K562 (cell line): ENCODE results near the gene GCSH. TPM values are rescaled to one million over a fixed set of nuclear protein-coding genes. Genes with fewer than 3 reads are reported as not detected.

Experiments
- BMI1 ChIP-seq: fragments of 150-350 bp; IDR thresholded peaks from 2 replicates; pipeline ENCODE4 v1.6.1; 2014; ENCODE audit warnings: low read length
- CCNT2 ChIP-seq: IDR thresholded peaks from 2 replicates; pipeline ENCODE4 v1.6.1; 2011; ENCODE audit warnings: borderline replicate concordance, low read depth, mild to moderate bottlenecking, moderate library complexity, mixed read lengths, low read length; ENCODE audit not compliant: insufficient read length; ENCODE audit errors: extremely low read depth
- CTBP1 ChIP-seq: fragments of 450-650 bp; IDR thresholded peaks from 2 replicates; pipeline ENCODE4 v1.6.1; 2016; ENCODE audit warnings: borderline replicate concordance
- DNMT1 ChIP-seq: fragments of 450-650 bp; IDR thresholded peaks from 2 replicates; pipeline ENCODE4 v1.6.1; 2016; ENCODE audit warnings: antibody characterized with exemption, mild to moderate bottlenecking
- PHF21A ChIP-seq: fragments of 450-650 bp; IDR thresholded peaks from 2 replicates; pipeline ENCODE4 v1.6.1; 2017; ENCODE audit warnings: low read depth, borderline replicate concordance
- SETDB1 ChIP-seq: IDR thresholded peaks from one replicate; pipeline ENCODE4 v1.6.1; 2012; ENCODE audit warnings: low read length, control low read depth, inconsistent platforms
- ZC3H4 ChIP-seq: sonication (generic); formaldehyde crosslinking; IDR thresholded peaks from 2 replicates; pipeline ENCODE4 v1.9.0; 2021; ENCODE audit warnings: missing genetic modification reagents, borderline replicate concordance
- ZFP36 ChIP-seq: fragments of 150-350 bp; IDR thresholded peaks from 2 replicates; pipeline ENCODE4 v1.6.1; 2018; ENCODE audit warnings: low read length, low read depth; ENCODE audit not compliant: partially characterized antibody
- ZNF316 ChIP-seq: fragments of 450-650 bp; IDR thresholded peaks from 2 replicates; pipeline ENCODE4 v1.6.1; 2016
- ZNF444 ChIP-seq: fragments of 250-450 bp; sonication (Bioruptor Pico); IDR thresholded peaks from 2 replicates; pipeline ENCODE4 v1.4.0; 2020; ENCODE audit warnings: mild to moderate bottlenecking, moderate library complexity
- polyA plus RNA-seq, 8 experiments: library from polyadenylated mRNA; depleted of rRNA in 4 of 8; stranded (reverse) in 5 of 8; unstranded in 3 of 8; fragments of >200 nt; fragmentation: Nextera tagmentation in 2 of 8; fragmentation: Illumina TruSeq in 1 of 8; extraction: Ambion mirVana in 2 of 8; extraction: Trizol in 1 of 8; gene quantifications; 2 replicates each; pipeline versions ENCODE4 v1.2.1 to v1.2.3, GENCODE V29; 2011 to 2014; ENCODE audit warnings: inconsistent platforms in 1 of 8, missing spikeins in 1 of 8
- total RNA-seq, 7 experiments: library from RNA; depleted of rRNA in 6 of 7; stranded (reverse); fragments of >200 nt in 6 of 7; fragmentation: Illumina TruSeq in 2 of 7; extraction: Trizol in 2 of 7; gene quantifications; 2 replicates each; pipeline versions ENCODE4 v1.2.1 to v1.2.3, GENCODE V29; 2011 to 2021; ENCODE audit warnings: low replicate concordance in 1 of 7
- TF ChIP-seq, protein P1 (sequence below), 2 experiments: fragments of 450-650 bp; IDR thresholded peaks; 2 replicates each; pipeline ENCODE4 v1.6.1; 2018; ENCODE audit warnings: mild to moderate bottlenecking in 2 of 2, low read depth in 1 of 2; ENCODE audit not compliant: partially characterized antibody in 2 of 2
- TF ChIP-seq, protein P2 (sequence below): fragments of 250-450 bp; sonication (Bioruptor Pico); IDR thresholded peaks from 2 replicates; pipeline ENCODE4 v1.5.0; 2021
- TF ChIP-seq, protein P3 (sequence below): fragments of 250-450 bp; sonication (Bioruptor Pico); IDR thresholded peaks from 2 replicates; pipeline ENCODE4 v1.8.0; 2021; ENCODE audit warnings: moderate library complexity, mild to moderate bottlenecking, inconsistent platforms
- TF ChIP-seq, protein P4 (sequence below): sonication (generic); formaldehyde crosslinking; IDR thresholded peaks from 2 replicates; pipeline ENCODE4 v1.8.1; 2023; ENCODE audit warnings: mild to moderate bottlenecking, missing genetic modification reagents
- TF ChIP-seq, protein P5 (sequence below): sonication (generic); formaldehyde crosslinking; IDR thresholded peaks from 2 replicates; pipeline ENCODE4 v1.8.0; 2023; ENCODE audit warnings: mild to moderate bottlenecking, missing genetic modification reagents
- TF ChIP-seq, protein P6 (sequence below): fragments of 250-450 bp; sonication (Bioruptor Pico); IDR thresholded peaks from 2 replicates; pipeline ENCODE4 v1.4.0; 2020; ENCODE audit warnings: mild to moderate bottlenecking, moderate library complexity

Gene GCSH
- total and polyA plus RNA-seq, 9 of the 15 experiments (the other 6 are each of a cell fraction or from before 2014, with no cell fraction given): 35.0 to 121 (median 89.0) TPM

DNA sequence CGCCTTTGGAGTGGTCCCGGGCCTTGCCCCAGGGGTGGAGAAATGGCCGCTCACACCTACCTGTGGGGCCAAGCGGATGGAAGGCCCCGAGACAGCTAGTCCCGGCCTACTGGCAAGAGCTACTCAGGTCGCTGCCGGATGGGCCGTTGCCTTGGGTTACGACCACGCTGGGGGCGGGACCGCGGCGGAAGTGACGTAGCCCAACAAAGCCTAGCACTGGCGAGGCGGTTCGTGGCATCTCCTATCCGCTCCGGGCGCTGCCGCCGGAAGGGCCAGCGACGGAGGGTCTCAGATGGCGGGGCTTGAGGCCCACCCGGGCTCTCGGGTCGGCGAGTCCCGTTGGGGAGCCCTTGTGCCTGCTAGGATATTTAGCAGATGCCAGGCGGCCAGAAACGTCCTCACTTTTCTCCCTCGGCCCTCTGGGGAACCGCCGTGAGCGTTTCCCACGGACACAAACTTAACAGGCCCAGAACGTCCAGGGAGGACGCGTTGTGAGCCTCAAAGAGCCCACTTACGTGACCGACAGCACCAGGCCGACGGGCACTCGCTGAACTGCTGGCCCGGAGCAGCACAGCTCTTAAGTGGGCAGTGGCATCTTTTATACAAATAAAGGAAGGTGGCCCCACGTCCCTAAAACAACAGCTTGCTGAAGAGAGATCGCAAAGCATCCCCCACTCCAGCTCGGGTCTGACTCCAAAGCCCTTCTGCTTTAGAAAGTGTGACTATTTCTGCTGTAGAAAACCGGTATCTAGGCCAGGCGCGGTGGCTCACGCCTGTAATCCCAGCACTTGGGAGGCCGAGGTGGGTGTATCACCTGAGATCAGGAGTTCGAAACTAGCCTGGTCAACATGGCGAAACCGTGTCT lies 18.9 kb downstream of the GCSH start, which contains the start of gene C16orf46 (continued):
- TF ChIP-seq, protein P1, sequence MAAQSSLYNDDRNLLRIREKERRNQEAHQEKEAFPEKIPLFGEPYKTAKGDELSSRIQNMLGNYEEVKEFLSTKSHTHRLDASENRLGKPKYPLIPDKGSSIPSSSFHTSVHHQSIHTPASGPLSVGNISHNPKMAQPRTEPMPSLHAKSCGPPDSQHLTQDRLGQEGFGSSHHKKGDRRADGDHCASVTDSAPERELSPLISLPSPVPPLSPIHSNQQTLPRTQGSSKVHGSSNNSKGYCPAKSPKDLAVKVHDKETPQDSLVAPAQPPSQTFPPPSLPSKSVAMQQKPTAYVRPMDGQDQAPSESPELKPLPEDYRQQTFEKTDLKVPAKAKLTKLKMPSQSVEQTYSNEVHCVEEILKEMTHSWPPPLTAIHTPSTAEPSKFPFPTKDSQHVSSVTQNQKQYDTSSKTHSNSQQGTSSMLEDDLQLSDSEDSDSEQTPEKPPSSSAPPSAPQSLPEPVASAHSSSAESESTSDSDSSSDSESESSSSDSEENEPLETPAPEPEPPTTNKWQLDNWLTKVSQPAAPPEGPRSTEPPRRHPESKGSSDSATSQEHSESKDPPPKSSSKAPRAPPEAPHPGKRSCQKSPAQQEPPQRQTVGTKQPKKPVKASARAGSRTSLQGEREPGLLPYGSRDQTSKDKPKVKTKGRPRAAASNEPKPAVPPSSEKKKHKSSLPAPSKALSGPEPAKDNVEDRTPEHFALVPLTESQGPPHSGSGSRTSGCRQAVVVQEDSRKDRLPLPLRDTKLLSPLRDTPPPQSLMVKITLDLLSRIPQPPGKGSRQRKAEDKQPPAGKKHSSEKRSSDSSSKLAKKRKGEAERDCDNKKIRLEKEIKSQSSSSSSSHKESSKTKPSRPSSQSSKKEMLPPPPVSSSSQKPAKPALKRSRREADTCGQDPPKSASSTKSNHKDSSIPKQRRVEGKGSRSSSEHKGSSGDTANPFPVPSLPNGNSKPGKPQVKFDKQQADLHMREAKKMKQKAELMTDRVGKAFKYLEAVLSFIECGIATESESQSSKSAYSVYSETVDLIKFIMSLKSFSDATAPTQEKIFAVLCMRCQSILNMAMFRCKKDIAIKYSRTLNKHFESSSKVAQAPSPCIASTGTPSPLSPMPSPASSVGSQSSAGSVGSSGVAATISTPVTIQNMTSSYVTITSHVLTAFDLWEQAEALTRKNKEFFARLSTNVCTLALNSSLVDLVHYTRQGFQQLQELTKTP (IDR thresholded peaks at IDR 0.05; ENCODE audit: low read depth in 1 of 2, partially characterized antibody in 2 of 2): peak in 1 of 2 experiments; percentile 18
- TF ChIP-seq ZFP36 (no peak), CCNT2 (peak; percentile 17), DNMT1 (no peak), ZC3H4 (no peak; the same call in 1 of the 2 replicates), BMI1 (peak; percentile 92), SETDB1 (no peak), ZNF316 (no peak), ZNF444 (0 out of 2 replicates have a peak, but pooled peaks have one; percentile 28), CTBP1 (peak; percentile 50; the same call in 1 of the 2 replicates), PHF21A (no peak)
- TF ChIP-seq, protein P2, sequence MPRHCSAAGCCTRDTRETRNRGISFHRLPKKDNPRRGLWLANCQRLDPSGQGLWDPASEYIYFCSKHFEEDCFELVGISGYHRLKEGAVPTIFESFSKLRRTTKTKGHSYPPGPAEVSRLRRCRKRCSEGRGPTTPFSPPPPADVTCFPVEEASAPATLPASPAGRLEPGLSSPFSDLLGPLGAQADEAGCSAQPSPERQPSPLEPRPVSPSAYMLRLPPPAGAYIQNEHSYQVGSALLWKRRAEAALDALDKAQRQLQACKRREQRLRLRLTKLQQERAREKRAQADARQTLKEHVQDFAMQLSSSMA (CRISPR knock-in tag): peak; percentile 76; the same call in 1 of the 2 replicates
- TF ChIP-seq, protein P3, sequence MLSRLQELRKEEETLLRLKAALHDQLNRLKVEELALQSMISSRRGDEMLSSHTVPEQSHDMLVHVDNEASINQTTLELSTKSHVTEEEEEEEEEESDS (CRISPR knock-in tag): no peak
- TF ChIP-seq, protein P4, sequence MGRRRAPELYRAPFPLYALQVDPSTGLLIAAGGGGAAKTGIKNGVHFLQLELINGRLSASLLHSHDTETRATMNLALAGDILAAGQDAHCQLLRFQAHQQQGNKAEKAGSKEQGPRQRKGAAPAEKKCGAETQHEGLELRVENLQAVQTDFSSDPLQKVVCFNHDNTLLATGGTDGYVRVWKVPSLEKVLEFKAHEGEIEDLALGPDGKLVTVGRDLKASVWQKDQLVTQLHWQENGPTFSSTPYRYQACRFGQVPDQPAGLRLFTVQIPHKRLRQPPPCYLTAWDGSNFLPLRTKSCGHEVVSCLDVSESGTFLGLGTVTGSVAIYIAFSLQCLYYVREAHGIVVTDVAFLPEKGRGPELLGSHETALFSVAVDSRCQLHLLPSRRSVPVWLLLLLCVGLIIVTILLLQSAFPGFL (CRISPR knock-in tag): no peak
- TF ChIP-seq, protein P5, sequence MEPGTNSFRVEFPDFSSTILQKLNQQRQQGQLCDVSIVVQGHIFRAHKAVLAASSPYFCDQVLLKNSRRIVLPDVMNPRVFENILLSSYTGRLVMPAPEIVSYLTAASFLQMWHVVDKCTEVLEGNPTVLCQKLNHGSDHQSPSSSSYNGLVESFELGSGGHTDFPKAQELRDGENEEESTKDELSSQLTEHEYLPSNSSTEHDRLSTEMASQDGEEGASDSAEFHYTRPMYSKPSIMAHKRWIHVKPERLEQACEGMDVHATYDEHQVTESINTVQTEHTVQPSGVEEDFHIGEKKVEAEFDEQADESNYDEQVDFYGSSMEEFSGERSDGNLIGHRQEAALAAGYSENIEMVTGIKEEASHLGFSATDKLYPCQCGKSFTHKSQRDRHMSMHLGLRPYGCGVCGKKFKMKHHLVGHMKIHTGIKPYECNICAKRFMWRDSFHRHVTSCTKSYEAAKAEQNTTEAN (CRISPR knock-in tag): 0 out of 2 replicates have a peak, but pooled peaks have one; percentile 78
- TF ChIP-seq, protein P6, sequence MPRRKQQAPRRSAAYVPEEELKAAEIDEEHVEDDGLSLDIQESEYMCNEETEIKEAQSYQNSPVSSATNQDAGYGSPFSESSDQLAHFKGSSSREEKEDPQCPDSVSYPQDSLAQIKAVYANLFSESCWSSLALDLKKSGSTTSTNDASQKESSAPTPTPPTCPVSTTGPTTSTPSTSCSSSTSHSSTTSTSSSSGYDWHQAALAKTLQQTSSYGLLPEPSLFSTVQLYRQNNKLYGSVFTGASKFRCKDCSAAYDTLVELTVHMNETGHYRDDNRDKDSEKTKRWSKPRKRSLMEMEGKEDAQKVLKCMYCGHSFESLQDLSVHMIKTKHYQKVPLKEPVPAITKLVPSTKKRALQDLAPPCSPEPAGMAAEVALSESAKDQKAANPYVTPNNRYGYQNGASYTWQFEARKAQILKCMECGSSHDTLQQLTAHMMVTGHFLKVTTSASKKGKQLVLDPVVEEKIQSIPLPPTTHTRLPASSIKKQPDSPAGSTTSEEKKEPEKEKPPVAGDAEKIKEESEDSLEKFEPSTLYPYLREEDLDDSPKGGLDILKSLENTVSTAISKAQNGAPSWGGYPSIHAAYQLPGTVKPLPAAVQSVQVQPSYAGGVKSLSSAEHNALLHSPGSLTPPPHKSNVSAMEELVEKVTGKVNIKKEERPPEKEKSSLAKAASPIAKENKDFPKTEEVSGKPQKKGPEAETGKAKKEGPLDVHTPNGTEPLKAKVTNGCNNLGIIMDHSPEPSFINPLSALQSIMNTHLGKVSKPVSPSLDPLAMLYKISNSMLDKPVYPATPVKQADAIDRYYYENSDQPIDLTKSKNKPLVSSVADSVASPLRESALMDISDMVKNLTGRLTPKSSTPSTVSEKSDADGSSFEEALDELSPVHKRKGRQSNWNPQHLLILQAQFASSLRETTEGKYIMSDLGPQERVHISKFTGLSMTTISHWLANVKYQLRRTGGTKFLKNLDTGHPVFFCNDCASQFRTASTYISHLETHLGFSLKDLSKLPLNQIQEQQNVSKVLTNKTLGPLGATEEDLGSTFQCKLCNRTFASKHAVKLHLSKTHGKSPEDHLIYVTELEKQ: no peak
